Right ventricle myocardium inferior (tissue), 1 donor: ENCODE results near the gene FGGY. TPM values are rescaled to one million over a fixed set of nuclear protein-coding genes. Genes with fewer than 3 reads are reported as not detected.
A peak's percentile ranks its signal among the peaks of the same experiment; 100 is the strongest.
"Not testable (repeated sequence)": the region's sequence is repeated elsewhere in the genome, so short reads cannot be mapped to it uniquely, and the experiment has no call there.

Experiments
- ATAC-seq: fragments of 200-7000 bp; cut with Tn5 transposase; one replicate; pipeline ENCODE4 v1.9.1; 2020; ENCODE audit warnings: mild to moderate bottlenecking, moderate library complexity
- DNase-seq: peaks from one replicate; pipeline ENCODE4 v3.0.0; 2021; ENCODE audit errors: missing footprints
- intact Hi-C: fragments of 100-400 bp; cut with DNase I; formaldehyde crosslinking; loops from one replicate; pipeline ENCODE4 v1.11.0; 2022
- total RNA-seq: library from RNA; stranded (reverse); fragmentation: NEBNext Ultra II Directional; extraction: Animal tissue kit (Norgen Biotek cat#: 25700); gene quantifications from one replicate; pipeline ENCODE4 v1.2.1, GENCODE V29; 2021
- donor health status: DM: no; HTN: yes; CAD: no; lungs with severe emphysema.

The FGGY gene
- total RNA-seq, 1 donor from 2014 or later = 28.5 TPM

DNA sequence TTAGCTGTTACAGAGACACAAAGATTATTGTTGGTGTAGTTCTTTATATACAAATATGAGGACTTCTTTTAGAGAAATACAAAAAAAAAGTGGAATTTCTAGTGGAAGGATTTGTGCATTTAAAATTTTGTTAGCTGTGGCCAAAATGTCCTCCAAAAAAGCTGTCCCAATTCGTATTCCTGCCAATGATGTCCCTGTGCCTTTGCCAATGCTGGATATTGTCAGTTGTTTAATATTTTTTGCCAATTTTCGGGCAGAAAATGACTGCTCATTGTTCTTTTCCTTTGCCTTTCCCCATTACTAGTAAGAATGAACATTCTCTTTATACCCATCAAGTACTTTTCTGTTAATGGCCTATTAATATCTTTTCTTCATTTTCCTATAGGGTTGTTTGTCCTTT lies 407.8 kb downstream of the FGGY start:
- no peak for ATAC-seq
- DNase-seq = no peak
- intact Hi-C loops = loop anchor here (5.0 kb wide), 2 partner anchors 552 to 647 kb away; no protein-coding TSS in a partner anchor

DNA sequence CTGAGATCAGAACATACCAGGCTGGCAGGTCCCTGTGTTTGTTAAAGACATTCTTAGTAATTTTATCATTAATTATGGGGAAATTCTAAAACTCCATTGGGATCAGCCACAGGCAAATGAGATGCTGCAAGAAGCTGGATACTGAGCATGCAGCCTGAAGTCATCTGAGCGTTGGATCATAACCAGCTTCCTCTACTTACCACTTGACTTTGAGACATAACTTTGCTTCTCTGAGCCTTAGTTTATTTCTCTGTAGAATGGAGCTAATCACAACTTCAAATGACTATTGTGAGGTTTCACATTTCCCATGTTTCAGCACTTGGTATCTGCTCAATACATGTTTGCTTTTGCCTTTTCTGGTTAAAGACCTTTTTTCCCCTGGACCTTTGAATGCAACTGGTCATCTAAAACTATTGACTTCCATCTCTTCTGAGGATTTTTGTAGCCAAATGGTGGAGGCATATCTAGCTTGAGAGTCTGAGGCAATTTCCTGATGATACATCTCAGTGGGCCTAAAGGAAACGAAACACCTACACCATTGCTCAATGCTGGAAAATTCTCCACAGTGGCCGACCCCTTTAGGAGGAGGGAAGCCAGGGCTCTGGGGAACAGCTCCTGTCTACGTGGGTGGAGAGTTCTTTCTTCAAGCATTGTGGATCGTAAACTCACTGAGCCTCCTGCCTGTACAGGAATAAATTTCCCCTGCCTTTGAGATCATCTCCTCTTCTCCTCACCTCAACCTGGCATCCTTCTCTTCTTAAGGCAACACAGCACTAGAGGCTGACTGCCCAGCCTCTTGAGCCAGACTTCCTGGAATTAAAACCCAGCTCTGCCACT lies 408.8 kb downstream of the FGGY start:
- ATAC-seq = peak; percentile 27

DNA sequence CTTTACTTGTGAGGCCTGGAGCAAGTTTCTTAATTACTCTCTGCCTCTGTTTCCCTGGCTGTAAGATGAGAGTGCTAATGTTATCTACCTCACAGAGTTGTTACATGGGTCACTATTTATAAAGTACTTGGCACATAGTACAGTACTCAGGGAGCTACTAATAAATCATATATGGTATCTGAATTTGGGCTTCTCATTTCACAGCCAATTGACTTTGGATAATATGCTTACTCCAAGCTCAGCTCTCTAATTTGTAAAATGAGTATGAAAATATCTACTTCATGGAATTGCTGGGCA lies 409.4 kb downstream of the FGGY start:
- ATAC-seq = no peak
- intact Hi-C loops = no loop called here
- no peak for DNase-seq

More for the DNA sequence above, 408.8 kb downstream of the FGGY start:
- intact Hi-C loops = no loop called here
- no peak for DNase-seq

DNA sequence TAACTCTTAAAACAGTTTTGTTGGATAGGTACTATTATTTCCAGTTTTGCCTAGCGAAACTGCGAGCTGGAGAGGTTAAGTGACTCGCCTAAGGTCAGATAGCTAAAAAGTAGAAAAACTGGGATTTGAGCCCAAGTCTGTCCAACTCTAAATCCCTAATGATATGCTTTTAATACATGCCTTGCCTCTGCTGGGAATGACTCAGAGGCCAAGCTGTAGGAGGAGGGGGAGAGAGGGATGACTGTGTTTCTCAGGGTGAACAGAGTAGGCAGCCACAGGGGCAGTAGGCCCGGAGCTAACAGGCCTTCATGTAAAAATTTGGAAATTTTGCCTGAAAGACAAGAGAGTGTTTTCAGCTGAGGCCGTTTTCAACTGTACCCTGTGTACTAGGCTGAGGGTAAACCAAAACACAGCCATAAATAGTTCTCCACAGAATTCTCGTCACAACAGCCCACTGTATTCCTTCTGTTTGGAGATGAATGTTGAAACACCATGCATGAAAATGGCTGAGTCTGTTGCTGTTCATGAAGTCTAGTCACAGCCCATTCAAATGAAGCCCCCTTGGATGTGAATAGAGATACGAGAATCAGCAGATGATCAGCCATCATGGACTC lies 410.4 kb downstream of the FGGY start:
- peak; percentile 63 for DNase-seq
- ATAC-seq = peak; percentile 91
- intact Hi-C loops = no loop called here

DNA sequence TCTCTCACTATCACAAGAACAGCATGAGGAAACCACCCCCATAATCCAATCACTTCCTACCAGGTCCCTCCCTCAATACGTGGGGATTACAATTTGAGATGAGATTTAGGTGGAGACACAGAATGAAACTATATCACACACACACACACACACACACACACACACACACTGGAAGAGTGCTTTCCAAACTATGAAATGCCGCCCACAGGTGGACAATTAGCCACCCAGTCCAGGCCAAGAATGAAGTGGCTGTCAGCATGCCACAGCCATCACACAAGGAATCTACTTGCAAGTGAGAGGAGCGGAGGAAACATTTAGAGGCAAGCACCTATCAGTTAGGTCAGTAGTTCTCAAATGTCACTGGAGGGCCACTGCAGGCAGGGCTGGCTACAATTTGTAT lies 412.4 kb downstream of the FGGY start:
- intact Hi-C loops = no loop called here
- DNase-seq (no peak), ATAC-seq (no peak)

DNA sequence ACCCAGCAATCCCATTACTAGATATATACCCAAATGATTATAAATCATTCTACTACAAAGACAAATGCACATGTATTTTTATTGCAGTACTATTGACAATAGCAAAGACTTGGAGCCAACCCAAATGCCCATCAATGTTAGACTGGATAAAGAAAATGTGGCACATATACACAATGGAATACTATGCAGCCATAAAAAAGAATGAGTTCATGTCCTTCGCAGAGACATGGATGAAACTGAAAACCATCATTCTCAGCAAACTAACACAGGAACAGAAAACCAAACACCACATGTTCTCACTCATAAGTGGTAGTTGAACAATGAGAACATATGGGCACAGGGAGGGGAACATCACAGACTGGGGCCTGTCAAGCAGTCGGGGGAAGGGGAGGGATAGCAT lies 414.0 kb downstream of the FGGY start:
- ATAC-seq, intact Hi-C loops: not testable (repeated sequence)

DNA sequence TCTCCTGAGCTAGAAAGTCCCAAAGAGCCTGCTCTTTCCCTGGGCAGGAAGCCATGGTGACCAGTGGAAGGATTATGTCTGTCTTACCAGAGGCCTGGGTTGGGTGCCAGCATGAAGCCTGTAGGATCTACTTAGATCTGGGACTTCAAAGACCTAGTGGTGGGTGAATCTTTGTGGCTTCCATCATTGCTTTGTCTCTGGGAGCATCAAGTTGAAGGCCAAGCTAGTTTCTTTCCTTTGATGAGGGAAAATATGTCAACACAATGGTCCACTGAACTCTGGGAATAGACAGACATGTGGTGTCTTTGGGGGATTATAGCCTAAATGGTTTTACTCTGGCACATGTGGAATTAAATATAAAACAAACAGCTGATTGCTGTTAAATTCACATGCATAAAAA lies 417.3 kb downstream of the FGGY start:
- ATAC-seq = no peak
- DNase-seq = no peak
- intact Hi-C loops = no loop called here

More for the DNA sequence above, 414.0 kb downstream of the FGGY start:
- DNase-seq = not testable (repeated sequence)

DNA sequence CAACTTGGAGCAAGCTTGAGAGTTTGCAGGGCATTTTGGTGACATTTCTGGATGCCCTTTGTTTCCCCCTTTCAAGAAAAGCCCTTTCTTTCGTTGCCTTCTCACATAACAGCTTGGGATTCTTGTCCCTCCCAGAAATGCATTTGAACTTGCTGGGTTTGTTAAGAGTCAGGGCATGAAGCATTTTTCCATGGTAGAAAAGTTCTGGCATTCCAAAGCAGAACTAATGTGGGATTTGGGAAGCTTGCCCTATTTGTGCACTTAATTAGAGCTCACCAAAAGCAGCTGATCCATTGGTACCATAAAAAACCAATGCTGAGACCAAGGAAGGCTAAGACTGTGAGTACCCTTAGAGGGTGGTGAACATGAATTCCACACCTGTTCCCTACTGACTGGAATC lies 418.1 kb downstream of the FGGY start:
- DNase-seq (no peak), ATAC-seq (no peak)
- intact Hi-C loops = loop anchor here (5.0 kb wide), 1 partner anchor 42 kb away; no protein-coding TSS in a partner anchor

DNA sequence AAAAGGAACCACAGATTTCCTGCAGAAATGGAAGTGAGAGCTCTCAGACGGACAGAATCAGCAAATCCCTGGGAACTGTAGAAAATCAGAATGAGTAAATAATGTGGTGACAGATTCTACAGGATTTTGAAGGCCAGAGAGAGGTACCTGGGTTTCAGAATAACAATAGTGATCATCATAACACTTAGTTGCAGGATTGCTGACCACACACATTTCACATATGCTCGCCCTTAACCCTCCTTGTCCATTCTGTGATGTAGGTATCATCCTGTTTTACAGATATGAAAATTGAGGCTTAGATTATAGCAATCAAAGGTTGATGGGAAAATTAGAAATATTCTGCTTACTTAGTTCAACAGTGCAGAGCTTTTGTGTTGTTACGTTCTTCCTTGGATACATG lies 419.9 kb downstream of the FGGY start:
- DNase-seq (no peak), ATAC-seq (no peak)
- intact Hi-C loops = loop anchor here (5.0 kb wide), 1 partner anchor 40 kb away; no protein-coding TSS in a partner anchor

DNA sequence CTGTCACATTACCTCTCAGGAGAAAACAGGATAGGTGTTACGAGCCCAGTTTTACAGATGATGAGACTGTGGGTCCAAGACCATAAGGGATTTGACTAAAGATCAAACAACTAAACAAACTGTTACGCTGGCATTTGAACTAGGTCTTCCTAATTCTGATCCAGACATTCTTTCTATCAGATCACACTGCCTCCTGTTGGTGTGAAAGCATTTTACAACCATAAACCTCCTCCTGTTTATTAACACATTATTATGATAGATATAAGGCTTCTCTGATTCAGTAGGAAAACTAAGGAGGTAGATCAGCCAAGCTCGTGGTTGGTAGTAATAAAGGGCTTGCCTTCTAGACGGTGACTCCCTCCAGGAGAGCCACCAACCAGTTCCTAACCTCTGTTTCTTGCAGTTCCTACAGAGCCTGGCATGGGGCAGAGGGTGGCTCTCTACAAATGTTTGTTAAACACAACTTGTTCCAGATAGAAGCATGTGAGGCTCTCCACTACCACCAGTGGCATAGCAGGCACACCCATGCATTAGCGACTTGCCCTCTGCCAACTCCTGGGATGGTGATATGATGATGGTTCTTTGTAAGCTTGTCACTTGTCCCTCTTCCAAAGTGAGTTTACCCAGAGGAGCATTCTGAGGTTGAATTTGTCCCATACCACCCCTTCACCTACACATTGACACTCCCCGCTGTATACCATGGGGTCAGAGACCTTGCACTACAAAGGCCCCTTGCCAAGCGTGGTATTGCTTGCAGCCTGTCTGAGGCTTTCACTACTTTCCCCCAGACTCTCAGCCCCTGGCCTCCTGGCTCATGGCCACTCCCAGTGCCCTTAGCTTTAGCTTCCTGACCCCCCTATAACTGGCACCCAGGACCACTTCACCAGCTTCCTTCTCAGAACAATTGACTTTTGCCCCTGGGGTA lies 421.4 kb downstream of the FGGY start:
- intact Hi-C loops = loop anchor here (2.0 to 5.0 kb wide), 2 partner anchors 24 to 39 kb away; no protein-coding TSS in a partner anchor
- DNase-seq (no peak), ATAC-seq (peak; percentile 76)

DNA sequence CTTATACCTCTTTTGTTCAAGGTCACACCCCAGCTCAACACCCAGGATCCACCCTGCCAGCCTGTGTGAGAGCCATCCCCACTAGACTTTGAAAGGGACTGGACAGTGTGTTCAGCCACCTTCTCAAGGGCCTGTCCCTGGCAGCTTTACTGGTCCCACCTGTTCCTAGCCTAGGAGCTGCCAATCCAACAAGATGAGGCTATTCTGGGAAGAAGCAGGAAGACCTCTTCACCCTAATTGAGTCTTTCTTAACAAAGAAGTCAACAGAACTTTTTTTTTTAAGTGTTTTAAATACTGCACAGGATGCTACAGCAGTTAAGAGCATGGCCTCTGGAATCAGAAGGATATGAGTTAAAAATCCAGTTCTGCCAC lies 422.1 kb downstream of the FGGY start:
- peak; percentile 70 for DNase-seq
- peak; percentile 88 for ATAC-seq
- intact Hi-C loops = loop anchor here (2.0 to 5.0 kb wide), 2 partner anchors 24 to 38 kb away; no protein-coding TSS in a partner anchor

DNA sequence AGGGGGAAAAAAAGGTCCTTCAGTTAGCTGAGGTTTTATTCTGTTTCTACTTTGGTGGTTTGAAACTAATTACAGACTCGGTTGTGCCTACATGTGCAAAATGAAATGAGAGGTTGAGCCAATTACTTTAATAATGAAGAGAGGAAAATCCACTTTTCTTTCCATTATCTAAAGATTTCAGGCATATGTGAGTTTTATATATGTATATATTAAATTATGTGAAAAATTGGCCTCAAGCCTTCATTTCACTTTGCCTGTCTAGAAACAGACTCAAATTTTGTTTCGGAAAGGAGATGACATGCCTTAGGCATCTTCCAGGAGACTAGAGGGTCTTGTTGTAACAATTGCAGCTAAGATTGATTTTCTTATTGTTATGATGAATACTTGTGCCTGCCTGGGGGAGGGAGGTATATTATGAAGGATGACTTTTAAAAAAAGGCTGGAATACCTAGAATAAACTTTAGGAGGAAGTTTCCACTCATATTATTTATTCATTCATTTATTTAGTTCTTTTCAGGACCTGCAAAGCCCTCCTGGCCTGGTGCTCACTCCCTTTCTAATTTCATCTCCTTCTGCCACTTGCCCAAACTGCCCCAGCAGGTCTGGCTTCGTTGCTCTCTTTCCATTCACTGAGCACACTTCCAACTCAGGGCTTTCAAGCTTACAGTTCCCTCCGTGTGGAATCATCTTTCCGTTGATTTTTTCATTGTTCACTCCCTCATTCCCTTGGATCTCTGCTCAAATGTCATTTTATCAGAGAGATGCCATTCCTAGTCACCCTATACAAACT lies 423.6 kb downstream of the FGGY start:
- ATAC-seq = no peak
- no peak for DNase-seq
- intact Hi-C loops = no loop called here

DNA sequence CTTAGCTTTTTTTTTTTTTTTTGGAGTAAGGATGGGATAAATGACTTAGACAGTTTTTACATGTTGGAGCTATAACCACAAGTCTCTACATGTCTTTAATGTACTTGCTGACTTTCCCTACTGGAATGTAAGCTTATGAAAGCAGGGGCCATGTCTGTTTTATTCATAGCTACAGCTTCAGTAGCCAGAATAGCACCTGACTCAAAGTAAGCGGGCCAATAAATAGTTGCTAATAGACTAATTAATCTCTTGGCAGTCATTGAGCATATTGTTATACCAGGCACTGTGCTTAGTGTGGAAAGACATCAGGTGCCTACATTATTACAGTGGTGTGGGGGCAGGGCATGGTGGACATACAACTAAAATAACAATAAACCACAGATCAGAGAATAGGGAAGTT lies 433.4 kb downstream of the FGGY start:
- ATAC-seq (peak; percentile 49), DNase-seq (no peak)
- intact Hi-C loops = no loop called here

DNA sequence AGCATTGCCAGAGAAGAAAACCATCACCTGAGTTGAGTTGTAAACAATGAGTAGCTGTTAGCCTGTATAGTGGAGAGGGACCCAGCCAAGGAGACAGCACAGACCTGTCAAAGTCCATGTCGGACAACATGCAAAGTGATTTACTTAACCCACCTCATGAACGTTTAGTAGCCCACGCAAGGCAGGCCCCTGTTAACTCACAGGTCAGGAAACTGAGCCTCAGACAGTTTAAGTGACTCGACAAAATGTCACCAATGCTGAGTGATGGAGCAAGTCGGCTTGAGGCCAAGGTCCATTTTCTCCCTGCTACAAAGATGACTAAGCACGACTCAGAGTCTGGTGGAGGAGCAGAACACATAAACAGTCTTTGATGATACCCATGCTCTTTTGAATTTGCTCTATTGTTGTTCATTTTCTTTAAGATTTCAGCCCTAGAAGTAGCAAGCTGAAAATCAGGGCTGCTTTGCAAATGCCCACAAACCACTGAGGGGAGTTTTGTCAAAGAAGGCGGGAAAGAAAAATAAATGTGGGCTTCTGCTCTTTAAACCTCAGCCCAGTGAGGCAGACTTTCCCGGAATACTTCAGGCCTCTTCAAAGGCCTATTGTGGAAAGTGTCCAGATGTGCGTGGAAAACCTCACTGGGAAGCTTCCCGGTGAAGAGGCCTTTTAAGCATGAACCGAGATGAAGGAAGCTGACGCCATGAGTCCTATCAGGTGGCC lies 434.0 kb downstream of the FGGY start:
- peak; percentile 51 for ATAC-seq
- intact Hi-C loops = no loop called here
- DNase-seq = peak; percentile 67

DNA sequence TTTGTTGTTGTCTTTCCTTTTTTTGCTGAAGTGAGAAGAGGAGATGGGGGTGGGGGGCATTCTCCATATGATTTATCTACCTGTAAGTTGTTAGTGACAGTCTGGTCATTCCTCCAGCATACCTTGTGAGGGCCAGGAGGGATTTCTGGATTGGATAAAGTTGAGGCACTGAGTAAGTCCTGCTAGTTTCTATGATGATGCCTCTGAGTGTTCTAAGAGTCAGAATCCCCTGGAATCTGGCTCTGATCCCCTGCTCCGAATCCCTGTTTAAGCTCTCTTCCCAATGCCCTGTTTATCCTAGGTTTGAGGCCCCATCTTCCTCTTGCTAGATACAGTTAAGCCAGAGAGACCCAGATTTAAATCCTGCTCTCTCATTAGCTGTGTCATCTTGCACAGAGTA lies 434.7 kb downstream of the FGGY start:
- DNase-seq (no peak), ATAC-seq (no peak)
- intact Hi-C loops = no loop called here

DNA sequence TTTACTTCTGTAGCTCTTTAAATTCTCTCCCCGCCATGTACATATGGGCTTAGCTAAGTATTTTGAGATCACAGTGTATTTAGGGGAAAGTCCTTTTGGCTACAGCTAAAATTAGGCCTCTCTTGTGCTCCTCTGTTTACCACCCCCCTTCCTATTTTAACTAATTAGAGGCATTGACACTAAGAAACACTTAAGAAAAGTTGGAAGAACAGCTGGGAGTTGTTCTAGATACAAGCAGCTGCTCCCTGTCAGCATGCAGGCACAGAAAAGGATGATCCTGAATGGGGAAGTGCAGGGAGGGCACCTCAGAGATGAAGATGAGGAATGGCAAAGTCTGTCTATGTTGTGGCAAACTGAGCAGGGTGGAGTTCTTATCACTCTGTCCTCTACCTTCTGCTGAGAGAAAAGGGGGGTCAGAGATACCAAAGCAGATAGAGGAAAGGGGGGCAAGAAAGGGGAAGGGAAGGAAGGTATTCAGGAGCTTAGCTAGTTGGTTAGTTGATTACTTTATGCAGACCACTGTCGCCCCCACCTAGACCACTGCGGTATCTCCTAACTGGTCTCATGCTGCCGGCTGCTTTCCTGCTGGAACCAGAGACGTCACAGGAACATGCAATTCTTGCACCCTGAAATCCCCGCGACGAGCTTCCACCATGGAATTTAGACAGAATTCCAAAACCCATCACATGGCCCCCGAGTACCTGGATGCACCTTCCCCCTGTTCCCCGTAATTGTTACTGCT lies 435.5 kb downstream of the FGGY start:
- ATAC-seq = peak; percentile 18
- intact Hi-C loops = no loop called here

DNA sequence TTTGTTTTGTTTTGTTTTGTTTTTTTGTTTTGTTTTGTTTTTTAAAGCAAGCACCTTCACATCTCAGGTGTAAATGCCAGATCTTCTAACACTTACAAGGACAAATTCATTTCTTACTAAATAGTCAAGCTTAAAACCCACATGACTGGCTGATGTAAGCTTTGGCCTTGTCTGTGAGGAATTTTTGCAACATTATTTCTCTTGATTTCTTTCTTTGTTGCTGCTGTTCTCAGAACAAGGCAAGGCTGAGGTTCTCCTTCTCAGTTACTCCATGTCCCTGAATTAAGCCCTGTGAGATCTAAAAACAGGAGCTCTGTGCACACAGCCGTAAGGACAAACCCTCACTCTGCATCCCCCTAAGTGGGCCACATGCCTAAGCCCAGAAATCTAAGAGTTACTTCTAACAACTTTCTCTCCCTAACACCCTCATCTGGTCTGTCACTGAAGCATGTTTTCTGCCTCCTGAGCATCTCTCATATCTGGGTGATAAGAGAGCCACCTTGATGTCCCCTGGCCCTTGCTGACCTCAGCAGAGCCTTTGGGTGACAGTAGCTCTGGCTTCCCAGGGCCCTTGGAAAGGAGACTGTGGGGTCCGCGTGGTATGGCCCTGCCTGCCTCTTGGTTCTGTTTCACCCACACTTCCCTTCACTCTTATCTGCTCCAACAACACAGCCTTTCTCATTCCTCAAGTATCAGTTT lies 436.7 kb downstream of the FGGY start:
- intact Hi-C loops = no loop called here
- DNase-seq (peak; percentile 60), ATAC-seq (peak; percentile 25)

More for the DNA sequence above, 435.5 kb downstream of the FGGY start:
- DNase-seq = no peak
